NCI-H2227 (cell line): ENCODE results near the gene PCSK7.

ENCODE experiments used
- DNase-seq: peaks from one replicate; lab custom pipeline; 2025; ENCODE audit not compliant: unreplicated experiment; lab: John Stamatoyannopoulos, UW

Gene PCSK7

DNA sequence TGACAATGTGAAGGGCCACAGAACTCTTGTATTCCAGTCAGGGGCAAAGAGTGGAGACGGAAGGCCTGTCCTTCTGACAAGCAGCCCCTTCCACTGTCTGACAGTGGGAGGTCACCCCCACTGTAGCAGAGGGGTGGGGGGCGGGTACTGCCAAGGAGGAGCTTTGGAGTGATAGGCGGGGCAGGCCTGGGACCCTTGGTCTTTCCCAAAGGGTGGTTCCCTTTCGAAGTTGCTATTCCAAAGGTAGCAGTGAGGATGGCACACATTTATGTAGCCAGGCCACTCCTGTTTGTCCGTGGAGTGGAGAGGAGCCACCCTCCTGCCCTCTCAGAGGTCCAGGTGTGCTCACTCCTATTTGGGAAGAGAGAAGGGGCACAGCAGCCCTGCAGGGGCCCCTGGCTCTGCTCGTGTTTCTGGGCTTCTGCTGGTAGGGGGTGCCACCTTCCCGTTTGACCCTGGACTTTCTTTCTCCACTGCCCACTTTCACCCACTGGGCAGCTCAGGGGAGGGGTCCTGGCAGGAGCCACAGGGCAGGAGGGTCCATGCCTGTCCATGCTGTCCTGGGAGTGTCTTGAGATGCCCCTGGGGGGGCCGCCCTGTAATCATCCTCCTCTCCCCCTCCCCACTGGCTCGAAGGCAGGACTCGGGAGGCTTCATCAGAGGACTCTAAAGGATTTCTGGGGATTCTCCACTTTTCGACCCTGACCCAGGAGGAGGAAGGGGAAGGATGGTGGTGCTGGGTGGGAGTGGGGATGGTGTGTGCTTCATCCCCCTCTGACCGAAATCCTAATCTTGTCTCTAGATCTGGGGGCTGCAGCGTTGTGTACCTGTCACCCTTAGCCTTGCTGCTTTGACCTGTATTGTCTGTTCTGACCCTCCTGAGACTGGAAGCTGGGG, 31.7 kb downstream of the PCSK7 start:
- no peak for DNase-seq

DNA sequence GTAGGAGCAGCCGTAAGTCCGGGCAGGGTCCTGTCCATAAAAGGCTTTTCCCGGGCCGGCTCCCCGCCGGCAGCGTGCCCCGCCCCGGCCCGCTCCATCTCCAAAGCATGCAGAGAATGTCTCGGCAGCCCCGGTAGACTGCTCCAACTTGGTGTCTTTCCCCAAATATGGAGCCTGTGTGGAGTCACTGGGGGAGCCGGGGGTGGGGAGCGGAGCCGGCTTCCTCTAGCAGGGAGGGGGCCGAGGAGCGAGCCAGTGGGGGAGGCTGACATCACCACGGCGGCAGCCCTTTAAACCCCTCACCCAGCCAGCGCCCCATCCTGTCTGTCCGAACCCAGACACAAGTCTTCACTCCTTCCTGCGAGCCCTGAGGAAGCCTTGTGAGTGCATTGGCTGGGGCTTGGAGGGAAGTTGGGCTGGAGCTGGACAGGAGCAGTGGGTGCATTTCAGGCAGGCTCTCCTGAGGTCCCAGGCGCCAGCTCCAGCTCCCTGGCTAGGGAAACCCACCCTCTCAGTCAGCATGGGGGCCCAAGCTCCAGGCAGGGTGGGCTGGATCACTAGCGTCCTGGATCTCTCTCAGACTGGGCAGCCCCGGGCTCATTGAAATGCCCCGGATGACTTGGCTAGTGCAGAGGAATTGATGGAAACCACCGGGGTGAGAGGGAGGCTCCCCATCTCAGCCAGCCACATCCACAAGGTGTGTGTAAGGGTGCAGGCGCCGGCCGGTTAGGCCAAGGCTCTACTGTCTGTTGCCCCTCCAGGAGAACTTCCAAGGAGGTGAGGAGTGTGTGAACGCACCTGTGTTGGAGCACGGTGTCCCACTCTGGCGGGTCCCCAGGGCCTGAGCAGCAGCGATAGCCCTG, 32.6 kb downstream of the PCSK7 start, which contains the start of gene TAGLN:
Gene TAGLN, plus strand, starts transcription at position 318 of the 863 bp plus-strand sequence. CDS start 3,644 bp downstream, outside the sequence.
- DNase-seq = no peak

DNA sequence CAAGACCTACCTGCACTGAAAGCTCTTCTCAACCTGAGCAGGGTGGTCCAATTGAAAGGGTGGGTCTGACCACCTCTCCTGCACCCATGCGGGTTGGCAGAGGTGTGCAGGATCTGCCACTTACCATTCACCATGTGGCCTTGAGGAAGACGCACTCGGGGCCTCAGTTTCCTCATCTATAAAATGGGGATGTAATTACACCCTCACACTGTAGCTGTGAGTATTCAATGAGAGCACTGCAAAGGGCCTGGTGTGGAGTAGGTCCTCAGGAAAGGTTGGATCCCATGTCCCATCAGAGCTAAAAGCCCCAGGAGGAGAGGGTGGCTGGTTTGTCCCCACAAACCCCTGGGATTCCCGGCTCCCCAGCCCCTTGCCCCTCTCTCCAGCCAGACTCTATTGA, 33.3 kb downstream of the PCSK7 start:
- no peak for DNase-seq

DNA sequence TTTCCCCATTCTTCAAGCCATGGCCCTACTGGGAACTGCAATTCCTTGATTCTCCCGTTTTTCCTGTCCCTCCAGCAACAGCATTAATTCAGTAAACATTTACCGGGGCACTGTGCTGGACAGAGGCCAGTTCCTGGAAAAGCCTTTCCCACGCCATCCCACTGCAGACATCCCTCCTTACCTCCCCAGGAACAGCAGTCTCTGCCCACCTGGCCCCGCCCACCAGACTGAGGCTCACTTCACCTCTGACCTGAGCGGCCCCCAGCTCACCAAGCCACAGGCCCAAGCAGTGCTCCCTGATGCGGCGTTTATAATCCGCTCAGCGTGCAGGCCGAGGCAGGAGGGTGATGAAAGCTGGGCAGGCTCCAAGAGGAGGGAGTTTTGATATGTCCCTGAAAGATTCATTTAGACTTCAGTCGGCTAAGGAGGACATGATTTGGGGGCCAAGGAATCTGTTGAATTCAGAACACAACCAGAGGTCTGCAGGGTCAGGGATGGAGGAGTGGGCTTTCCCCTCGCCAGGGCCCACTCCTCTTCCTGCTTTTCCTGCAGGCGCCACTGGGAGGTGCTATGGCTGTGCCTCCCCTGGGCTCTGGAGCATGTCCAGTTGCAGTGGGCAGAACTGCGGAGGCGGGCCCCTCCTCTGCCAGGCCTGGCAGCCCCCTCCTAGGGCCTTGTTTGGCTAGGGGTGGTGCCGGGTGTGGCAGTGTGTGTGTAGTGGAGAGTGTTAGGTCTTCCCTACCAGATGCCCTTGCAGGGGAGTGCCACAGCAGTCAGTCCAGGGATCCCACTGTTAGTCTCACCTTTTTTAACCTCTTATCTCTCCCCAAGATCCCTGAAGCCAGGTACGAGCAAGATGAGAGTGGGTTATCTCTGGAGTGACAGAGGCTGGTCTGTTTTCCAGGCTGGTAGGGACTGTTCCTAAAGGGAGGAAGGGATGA, 34.1 kb downstream of the PCSK7 start:
- peak; percentile 8 for DNase-seq

DNA sequence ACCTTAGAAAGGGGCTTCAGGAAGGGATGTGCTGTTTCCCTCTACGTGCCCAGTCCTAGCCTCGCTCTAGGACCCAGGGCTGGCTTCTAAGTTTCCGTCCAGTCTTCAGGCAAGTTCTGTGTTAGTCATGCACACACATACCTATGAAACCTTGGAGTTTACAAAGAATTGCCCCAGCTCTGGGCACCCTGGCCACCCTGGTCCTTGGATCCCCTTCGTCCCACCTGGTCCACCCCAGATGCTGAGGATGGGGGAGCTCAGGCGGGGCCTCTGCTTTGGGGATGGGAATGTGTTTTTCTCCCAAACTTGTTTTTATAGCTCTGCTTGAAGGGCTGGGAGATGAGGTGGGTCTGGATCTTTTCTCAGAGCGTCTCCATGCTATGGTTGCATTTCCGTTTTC, 34.9 kb downstream of the PCSK7 start:
- DNase-seq = no peak

DNA sequence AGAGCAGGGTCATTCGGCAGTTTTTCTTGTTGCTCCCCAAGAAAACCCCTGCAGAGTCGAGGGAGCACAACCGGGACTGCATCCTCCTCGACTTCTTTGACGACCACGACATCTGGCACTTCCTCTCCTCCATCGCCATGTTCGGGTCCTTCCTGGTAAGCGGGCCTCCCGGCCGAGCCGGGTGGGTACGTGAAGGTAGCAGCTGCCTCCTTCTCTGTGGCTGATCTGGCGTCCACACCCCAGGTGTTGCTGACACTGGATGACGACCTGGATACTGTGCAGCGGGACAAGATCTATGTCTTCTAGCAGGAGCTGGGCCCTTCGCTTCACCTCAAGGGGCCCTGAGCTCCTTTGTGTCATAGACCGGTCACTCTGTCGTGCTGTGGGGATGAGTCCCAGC, 36.1 kb downstream of the PCSK7 start:
- no peak for DNase-seq

DNA sequence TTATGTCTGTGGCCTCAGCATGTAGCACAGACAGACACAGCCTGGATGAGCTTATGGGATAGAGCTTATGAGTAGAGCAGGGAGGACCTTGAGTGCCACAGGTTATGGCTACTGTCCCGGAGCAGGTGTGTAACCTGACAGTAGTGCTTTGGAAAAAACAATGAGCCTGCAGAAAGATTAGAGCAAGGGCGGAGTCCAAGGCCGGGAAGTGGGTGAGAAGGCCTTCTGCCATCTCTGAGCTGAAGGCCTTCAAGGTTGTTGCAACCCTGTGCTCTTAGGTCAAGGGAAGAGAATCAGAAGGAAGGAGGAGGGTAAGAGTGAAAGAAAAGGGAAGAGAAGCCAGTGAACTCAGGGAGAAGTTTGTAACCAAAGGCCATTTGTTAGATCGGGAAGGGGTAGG, 36.6 kb downstream of the PCSK7 start:
- DNase-seq = no peak

DNA sequence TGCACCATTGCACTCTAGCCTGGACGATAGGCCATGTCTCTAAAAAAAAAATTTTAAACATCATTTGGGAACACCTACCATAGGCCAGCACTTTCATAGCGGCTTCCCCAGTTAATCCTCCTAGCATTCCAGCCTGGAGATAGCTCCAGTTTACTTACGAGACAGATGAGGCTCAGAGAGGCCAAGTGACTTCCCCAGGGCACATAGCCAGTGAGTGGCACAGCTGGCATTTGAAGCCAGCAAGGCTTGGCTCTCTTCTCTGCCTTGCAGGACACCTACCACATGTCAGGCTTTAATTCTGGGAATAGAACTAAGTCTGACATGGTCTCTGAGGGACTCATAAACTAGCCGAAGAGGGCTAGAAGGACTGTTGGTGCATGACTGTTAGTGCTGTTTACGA, 37.6 kb downstream of the PCSK7 start:
- no peak for DNase-seq

DNA sequence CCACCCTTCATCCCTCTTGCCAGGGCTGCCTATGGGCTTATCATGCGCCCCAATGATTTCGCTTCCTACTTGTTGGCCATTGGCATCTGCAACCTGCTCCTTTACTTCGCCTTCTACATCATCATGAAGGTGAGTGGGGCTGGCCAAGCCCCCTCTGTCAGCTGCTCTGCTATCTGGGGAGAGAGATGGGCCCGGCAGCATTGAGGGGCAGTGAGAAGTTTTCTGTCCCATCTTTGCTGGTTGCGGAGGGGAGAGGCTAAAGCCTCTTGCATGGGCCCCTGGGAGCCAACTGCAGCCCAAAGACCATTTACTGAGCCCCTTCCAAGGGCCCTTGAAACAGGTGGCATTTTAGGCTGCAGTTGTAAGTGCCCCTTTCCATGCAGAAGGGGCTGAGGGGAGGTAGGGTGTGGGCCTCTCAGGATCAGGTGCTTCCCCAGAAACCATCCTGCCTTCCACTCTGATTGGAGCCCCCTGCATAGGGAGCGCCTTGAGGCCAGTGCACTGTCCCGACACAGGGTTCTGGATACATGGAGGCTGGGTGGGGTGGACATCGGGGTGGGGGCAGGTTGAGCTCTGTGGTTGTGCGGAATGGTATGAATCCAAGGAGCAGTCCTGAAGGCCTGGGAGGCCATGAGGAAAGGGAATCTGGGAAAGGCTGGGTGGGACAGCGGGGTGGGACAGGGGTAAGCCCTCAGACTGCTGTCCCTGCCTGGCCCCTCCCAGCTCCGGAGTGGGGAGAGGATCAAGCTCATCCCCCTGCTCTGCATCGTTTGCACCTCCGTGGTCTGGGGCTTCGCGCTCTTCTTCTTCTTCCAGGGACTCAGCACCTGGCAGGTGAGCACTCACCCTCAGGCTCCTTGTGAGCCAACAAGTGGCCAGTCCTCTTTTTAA, 38.5 kb downstream of the PCSK7 start:
- no peak for DNase-seq

DNA sequence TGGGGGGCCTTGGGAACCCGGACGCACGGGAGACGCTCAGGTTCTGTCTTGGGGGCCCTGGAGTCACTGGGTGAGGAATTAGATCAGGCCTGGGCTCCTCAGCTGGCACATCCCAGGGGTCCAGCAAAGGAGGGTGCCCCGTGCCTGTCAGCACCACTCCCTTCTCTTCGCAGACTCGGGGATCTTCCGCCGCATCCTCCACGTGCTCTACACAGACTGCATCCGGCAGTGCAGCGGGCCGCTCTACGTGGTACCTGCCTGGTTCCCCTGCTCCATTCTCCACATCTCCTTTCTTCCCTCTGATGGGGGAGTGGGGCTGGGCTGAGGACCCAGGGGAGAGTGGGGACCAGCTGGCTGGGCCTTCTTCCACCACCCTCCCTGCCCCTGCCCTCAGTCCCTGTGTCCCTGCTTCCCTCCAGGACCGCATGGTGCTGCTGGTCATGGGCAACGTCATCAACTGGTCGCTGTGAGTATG, 39.4 kb downstream of the PCSK7 start:
- no peak for DNase-seq

DNA sequence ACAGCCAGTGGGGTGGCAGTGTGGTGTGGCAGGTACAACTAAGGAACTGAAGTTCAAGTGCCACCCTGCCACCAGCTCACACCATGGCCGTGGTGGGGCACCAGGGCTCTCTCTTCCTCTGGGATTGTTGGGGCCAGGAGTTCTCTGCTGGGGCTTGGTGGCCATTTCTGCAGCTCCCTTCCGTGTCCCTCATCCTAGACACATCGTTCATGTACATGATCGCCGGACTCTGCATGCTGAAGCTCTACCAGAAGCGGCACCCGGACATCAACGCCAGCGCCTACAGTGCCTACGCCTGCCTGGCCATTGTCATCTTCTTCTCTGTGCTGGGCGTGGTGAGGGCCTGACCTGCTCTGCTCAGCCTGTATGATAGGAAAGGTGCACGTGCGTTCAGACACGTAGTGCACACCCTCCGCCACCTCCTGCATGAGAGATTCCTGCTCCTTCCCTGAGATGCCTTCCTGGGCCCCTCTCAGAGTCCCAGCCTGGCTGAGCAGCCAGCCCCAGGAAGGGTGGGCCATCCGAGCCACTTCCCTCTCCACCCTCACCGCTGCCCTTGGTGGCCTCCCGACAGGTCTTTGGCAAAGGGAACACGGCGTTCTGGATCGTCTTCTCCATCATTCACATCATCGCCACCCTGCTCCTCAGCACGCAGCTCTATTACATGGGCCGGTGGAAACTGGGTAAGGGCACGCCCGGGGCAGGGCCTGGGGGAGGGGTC, 40.0 kb downstream of the PCSK7 start:
- no peak for DNase-seq

DNA sequence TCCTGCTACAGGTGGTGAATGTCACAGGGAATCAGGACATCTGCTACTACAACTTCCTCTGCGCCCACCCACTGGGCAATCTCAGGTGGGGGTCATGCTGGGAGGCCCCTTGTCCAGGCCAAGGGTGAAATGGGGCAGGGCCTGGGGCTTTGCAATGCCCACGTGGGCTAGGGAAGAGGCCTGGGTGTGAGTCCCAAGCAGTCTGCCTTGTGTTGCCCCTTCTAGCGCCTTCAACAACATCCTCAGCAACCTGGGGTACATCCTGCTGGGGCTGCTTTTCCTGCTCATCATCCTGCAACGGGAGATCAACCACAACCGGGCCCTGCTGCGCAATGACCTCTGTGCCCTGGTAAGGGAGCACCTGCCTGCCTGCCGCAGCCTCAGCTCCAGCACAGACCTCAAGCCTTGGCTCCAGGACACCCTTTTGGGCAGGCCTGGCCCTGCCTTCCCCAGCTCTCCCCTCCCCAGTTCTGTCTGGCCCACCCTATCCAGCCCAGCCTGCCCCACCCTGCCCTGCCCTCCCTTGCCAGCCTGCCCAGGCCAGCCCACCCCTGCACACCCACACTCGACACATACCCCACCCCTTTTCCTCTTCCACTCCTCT, 41.8 kb downstream of the PCSK7 start:
- no peak for DNase-seq

DNA sequence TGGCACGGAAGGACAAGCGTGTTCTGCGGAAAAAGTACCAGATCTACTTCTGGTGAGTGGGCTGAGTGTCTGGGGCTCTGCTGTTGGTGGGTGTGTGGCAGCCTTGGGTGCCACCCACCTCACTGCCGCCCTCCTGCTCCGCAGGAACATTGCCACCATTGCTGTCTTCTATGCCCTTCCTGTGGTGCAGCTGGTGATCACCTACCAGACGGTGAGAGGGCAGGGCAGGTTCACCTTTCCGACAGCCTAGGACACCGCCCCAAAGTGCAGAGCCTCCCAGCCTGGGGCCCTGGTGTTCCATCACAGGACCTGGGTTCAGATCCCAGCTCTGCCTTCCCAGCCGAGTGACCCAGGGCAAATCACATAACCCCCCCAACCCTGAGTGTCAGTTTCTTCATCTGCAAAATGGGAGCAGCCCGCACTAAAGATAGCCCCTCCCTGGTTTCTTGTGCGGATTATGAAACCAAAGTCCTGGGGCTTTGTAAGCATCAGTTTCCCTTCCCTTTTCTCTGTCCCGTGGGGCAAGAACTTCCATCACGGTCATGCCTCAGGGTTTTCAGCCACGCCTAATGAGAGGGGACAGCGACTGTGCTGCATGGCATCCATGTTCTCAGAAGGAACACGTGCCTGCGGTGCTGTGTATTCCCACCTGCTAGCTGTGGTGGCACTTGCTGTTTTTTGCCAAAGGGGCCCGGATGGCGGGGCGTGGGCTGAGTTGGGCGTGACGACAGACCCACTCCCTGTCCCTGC, 42.5 kb downstream of the PCSK7 start:
- no peak for DNase-seq

DNA sequence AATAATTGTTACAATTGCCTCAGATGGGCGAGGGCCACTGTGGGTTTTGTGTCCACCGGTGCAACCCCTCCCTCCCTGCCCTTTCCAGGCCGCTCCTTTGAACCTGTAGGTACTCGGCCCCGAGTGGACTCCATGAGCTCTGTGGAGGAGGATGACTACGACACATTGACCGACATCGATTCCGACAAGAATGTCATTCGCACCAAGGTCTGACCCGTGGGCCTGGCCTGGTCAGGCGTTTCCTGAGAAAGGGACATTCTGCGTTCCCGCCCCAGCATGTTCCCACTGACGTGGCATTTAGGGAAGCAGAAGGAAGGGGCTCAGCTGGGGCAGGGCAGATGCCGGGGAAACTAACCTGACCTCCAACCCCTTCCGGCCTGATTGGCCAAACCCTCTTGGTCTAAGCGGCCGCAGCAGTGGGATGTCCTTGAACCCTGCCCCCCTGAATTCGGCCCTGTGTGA, 43.2 kb downstream of the PCSK7 start:
- DNase-seq = no peak

DNA sequence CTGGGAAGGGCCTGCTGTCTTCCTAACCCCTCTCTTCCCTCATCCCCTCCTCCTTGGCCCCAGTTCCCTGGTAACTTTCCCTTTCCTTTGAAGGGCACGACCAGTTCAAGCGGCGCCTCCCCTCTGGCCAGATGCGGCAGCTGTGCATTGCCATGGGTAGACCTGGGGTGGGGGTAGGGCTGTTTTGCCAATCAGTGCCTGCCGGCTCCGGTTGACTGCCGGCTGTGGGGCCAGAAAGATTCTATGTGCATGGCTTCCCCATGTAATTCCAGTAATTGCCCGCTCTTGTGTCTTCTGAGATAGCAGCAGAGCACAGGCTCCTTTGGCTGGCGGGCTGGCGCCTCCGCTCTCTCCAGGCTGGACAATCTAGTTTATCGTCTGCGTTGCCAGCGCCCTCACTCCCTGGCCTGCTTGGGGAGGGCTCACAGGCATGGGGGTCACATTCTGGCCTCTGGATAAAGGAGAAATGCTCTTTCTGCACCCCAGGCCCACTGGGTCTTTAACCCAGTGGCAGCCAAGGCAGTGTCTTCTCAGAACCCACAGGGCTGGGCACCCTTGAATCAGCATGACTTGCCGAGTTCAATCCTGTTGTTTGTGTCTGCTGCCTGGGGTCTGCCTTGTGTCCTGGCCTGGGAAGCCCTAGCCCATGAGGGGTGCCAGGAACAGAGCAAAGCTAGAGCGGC, 43.9 kb downstream of the PCSK7 start:
- DNase-seq = peak; percentile 63

DNA sequence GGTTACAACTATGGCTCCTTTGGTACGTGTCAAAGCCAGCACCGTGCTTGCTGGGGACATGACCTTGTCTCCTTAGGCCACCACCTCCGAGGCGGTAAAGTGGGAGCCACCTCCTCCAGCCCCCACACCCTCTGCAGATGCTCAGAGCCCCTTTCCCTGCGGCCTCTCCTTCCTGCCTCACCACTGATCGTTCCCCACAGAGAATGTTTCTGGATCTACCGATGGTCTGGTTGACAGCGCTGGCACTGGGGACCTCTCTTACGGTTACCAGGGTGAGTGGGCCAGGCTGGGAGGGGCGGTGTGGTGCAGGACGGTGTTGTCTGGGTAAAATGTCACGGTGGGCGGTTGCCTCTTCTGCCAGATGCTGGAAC, 44.5 kb downstream of the PCSK7 start:
- DNase-seq = no peak

DNA sequence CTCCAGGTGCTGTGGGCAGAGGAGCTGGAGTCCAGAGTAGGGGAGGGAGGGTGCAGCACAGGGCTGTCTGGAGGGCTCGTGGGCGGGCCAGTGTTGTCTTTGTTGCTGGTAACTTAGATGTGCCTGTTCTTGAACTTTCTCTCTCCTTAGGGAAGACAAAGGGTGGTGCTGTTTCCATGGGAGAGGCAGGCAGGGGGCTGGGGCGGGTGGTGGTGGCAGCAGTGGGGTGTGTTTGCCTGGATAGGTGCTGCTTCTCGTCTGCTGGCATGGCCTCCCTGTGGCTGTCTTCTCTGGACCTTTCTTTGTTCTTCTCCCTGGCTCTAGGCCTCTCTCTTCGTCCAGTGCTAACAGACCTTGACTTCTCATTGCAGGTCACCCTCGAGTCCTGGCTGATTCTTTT, 44.9 kb downstream of the PCSK7 start:
- no peak for DNase-seq

DNA sequence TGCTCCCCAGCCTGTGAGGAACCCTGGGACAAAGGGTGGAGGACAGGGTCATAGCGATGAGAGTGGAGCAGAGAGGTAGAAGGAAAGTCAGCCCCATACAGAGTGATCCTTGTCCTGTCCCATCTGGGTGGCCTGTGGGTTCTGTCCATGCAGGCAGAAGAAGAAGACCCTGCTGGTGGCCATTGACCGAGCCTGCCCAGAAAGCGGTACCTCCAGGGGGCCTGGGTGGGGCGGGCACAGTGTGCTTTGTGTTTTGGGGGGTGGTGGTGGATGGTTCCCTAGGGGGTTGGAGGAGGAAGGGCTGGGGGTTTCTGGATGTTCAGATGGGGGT, 45.5 kb downstream of the PCSK7 start:
- no peak for DNase-seq
